ENCODE results near the gene SDHC.
A peak's percentile ranks its signal among the peaks of the same experiment; 100 is the strongest.
"Not testable (repeated sequence)": the region's sequence is repeated elsewhere in the genome, so short reads cannot be mapped to it uniquely, and the experiment has no call there.

The SDHC gene

GRCh38 chr1:161381707-161382106 lies 67.5 kb downstream of the SDHC start:
- no peak for FAIRE-seq

GRCh38 chr1:161382214-161383019 lies 68.2 kb downstream of the SDHC start:
- peak; percentile 23 for DNase-seq (ENCODE audit: insufficient read length, low spot score)
- peak; percentile 85 for FAIRE-seq

More at GRCh38 chr1:161381707-161382106, 67.5 kb downstream of the SDHC start:
- no peak for DNase-seq (ENCODE audit: insufficient read length, low spot score)

GRCh38 chr1:161388639-161389038 lies 74.5 kb downstream of the SDHC start:
- DNase-seq (ENCODE audit: insufficient read length, low spot score) (no peak), FAIRE-seq (no peak)

GRCh38 chr1:161389158-161389557 lies 75.0 kb downstream of the SDHC start:
- not testable (repeated sequence) for DNase-seq (ENCODE audit: insufficient read length, low spot score)
- FAIRE-seq: peak; percentile 26

GRCh38 chr1:161389691-161390558 lies 75.7 kb downstream of the SDHC start:
- FAIRE-seq (peak; percentile 89), DNase-seq (ENCODE audit: insufficient read length, low spot score) (peak; percentile 76)

- no peak for DNase-seq (ENCODE audit: insufficient read length, low spot score)
Observed at GRCh38 chr1:161390559-161390858, 76.3 kb downstream of the SDHC start.

GRCh38 chr1:161391136-161391535 lies 77.0 kb downstream of the SDHC start:
- FAIRE-seq; DNase-seq (ENCODE audit: insufficient read length, low spot score): not testable (repeated sequence)

More at GRCh38 chr1:161390559-161390858, 76.3 kb downstream of the SDHC start:
- FAIRE-seq: no peak

GRCh38 chr1:161391611-161392010 lies 77.4 kb downstream of the SDHC start:
- DNase-seq (ENCODE audit: insufficient read length, low spot score) (no peak), FAIRE-seq (no peak)

- FAIRE-seq: no peak
- no peak for DNase-seq (ENCODE audit: insufficient read length, low spot score)
Observed at GRCh38 chr1:161393151-161393550, 79.0 kb downstream of the SDHC start.

- FAIRE-seq; DNase-seq (ENCODE audit: insufficient read length, low spot score): not testable (repeated sequence)
Observed at GRCh38 chr1:161397038-161397437, 82.9 kb downstream of the SDHC start.

GRCh38 chr1:161398900-161399256 lies 84.7 kb downstream of the SDHC start:
- no peak for DNase-seq (ENCODE audit: insufficient read length, low spot score)
- FAIRE-seq: no peak

- peak; percentile 71 for DNase-seq (ENCODE audit: insufficient read length, low spot score)
- FAIRE-seq: peak; percentile 90
Observed at GRCh38 chr1:161399257-161399998, 85.2 kb downstream of the SDHC start.

- DNase-seq (ENCODE audit: insufficient read length, low spot score): no peak
- no peak for FAIRE-seq
Observed at GRCh38 chr1:161402446-161402845, 88.3 kb downstream of the SDHC start.

GRCh38 chr1:161404051-161404597 lies 89.9 kb downstream of the SDHC start:
- no peak for DNase-seq (ENCODE audit: insufficient read length, low spot score)
- FAIRE-seq: no peak

GRCh38 chr1:161406551-161406950 lies 92.4 kb downstream of the SDHC start:
- DNase-seq (ENCODE audit: insufficient read length, low spot score); FAIRE-seq: not testable (repeated sequence)

- no peak for DNase-seq (ENCODE audit: insufficient read length, low spot score)
- FAIRE-seq: no peak
Observed at GRCh38 chr1:161407451-161407985, 93.3 kb downstream of the SDHC start.

GRCh38 chr1:161408429-161409052 lies 94.4 kb downstream of the SDHC start:
- FAIRE-seq (no peak), DNase-seq (ENCODE audit: insufficient read length, low spot score) (no peak)

GRCh38 chr1:161409848-161410635 lies 95.9 kb downstream of the SDHC start:
- FAIRE-seq: peak; percentile 81
- DNase-seq (ENCODE audit: insufficient read length, low spot score): not testable (repeated sequence)

- not testable (repeated sequence) for FAIRE-seq; DNase-seq (ENCODE audit: insufficient read length, low spot score)
Observed at GRCh38 chr1:161410636-161410970, 96.4 kb downstream of the SDHC start.
